ENCODE results near the gene LMF2.

Gene LMF2

GRCh38 chr22:50461536-50461935 lies 46.0 kb downstream of the LMF2 start:
- no peak for DNase-seq

GRCh38 chr22:50460938-50461337 lies 46.6 kb downstream of the LMF2 start:
- DNase-seq = no peak

- no peak for DNase-seq
These were observed 47.9 kb downstream of the LMF2 start for GRCh38 chr22:50459496-50460140.

GRCh38 chr22:50459016-50459415 lies 48.5 kb downstream of the LMF2 start:
- no peak for DNase-seq

- no peak for DNase-seq
These were observed 50.9 kb downstream of the LMF2 start for GRCh38 chr22:50456466-50457234.

- no peak for DNase-seq
These were observed 51.5 kb downstream of the LMF2 start for GRCh38 chr22:50456026-50456425.

GRCh38 chr22:50455201-50455600 lies 52.3 kb downstream of the LMF2 start:
- no peak for DNase-seq

- DNase-seq = no peak
These were observed 52.9 kb downstream of the LMF2 start for GRCh38 chr22:50454556-50455075.
